K562 (cell line): ENCODE results near the gene SAP30BP. TPM values are rescaled to one million over a fixed set of nuclear protein-coding genes. Genes with fewer than 3 reads are reported as not detected.

Experiments used
- ATAC-seq: fragments of 200-7000 bp; cut with Tn5 transposase; 3 replicates; pipeline ENCODE4 v1.9.1; 2020; ENCODE audit warnings: moderate library complexity
- BruUV-seq: library from RNA; stranded (reverse); fragments of 400-500 nt; replicated peaks from 2 replicates; lab custom pipeline; 2021; lab: Mats Ljungman, UMichigan
- CTCF ChIA-PET: fragments of 300-600 bp; formaldehyde crosslinking; extraction: SDS; loops from one replicate; lab custom pipeline; 2021; ENCODE audit warnings: low intra/inter-chr PET ratio; lab: Yijun Ruan, JAX
- POLR2A ChIA-PET: fragments of 300-600, 350-650 bp; sonication (Branson Sonifier 250); formaldehyde crosslinking; extraction: SDS; loops from one replicate; lab custom pipeline; 2021; ENCODE audit warnings: antibody characterized with exemption, inconsistent platforms; lab: Yijun Ruan, JAX
- DNase-seq, 4 experiments: peaks; one replicate each; pipeline versions ENCODE4 v3.0.0 to v3.0.0-alpha.2; 2011 to 2018; ENCODE audit warnings: low spot score in 3 of 4, mixed read lengths in 3 of 4; ENCODE audit errors: extremely low read depth in 1 of 4
- FAIRE-seq: peaks from 2 replicates; lab custom pipeline; 2011; peaks lifted over from hg19 to GRCh38; lab: Jason Lieb, UNC
- H2AFZ ChIP-seq: 2 replicates; pipeline ENCODE4 v1.6.0; 2011; ENCODE audit warnings: low read depth, low read length, control low read depth, inconsistent platforms
- H3K27ac ChIP-seq: fragments of 200-600 bp; 3 replicates; pipeline ENCODE4 v1.8.0; 2011; ENCODE audit warnings: low read depth, mild to moderate bottlenecking, control low read depth, inconsistent platforms, low read length, moderate library complexity, mixed read lengths; ENCODE audit errors: extremely low read depth
- H3K27me3 ChIP-seq, 2 experiments: fragments of 300-600 bp in 1 of 2; 2 replicates in 1 of 2; 3 replicates in 1 of 2; pipeline versions ENCODE4 v1.6.0 to v1.8.0; 2011; ENCODE audit warnings: inconsistent platforms in 2 of 2, low read length in 2 of 2, mild to moderate bottlenecking in 1 of 2, mixed read lengths in 1 of 2, moderate library complexity in 1 of 2; ENCODE audit not compliant: control insufficient read depth in 2 of 2, insufficient read depth in 2 of 2
- H3K36me3 ChIP-seq: fragments of 300-600 bp; 3 replicates; pipeline ENCODE4 v1.8.0; 2011; ENCODE audit warnings: mild to moderate bottlenecking, low read length, inconsistent platforms; ENCODE audit not compliant: control insufficient read depth, insufficient read depth
- H3K4me1 ChIP-seq, 2 experiments: fragments of 200-600 bp in 1 of 2; replicated peaks in 1 of 2; 2 replicates in 1 of 2; 3 replicates in 1 of 2; pipeline versions ENCODE4 v1.5.1 to v1.8.0; 2011; ENCODE audit warnings: inconsistent platforms in 2 of 2, low read length in 2 of 2, mild to moderate bottlenecking in 1 of 2, mixed read lengths in 1 of 2, moderate library complexity in 1 of 2; ENCODE audit not compliant: control insufficient read depth in 2 of 2, insufficient read depth in 2 of 2
- H3K4me2 ChIP-seq: 2 replicates; pipeline ENCODE4 v1.6.1; 2011; ENCODE audit warnings: low read length, control low read depth, inconsistent platforms, mixed read lengths; ENCODE audit not compliant: insufficient read depth
- H3K4me3 ChIP-seq: fragments of 200-600 bp; sonication (generic), shearing (Covaris generic); 2 replicates; pipeline ENCODE4 v1.5.1; 2016; ENCODE audit warnings: control low read depth, inconsistent platforms
- H3K79me2 ChIP-seq: fragments of 200-600 bp; 3 replicates; pipeline ENCODE4 v1.8.0; 2011; ENCODE audit warnings: low read length, inconsistent platforms; ENCODE audit not compliant: control insufficient read depth, insufficient read depth
- H3K9ac ChIP-seq, 2 experiments: 2 replicates each; pipeline versions ENCODE4 v1.6.0 to v1.6.1; 2011; ENCODE audit warnings: low read depth in 2 of 2, low read length in 2 of 2, control low read depth in 1 of 2, inconsistent platforms in 1 of 2, mild to moderate bottlenecking in 1 of 2, mixed read lengths in 1 of 2; ENCODE audit not compliant: insufficient read depth in 1 of 2
- H3K9me1 ChIP-seq: one replicate; pipeline ENCODE4 v1.6.0; 2011; ENCODE audit warnings: inconsistent platforms, mild to moderate bottlenecking, low read length, moderate library complexity; ENCODE audit not compliant: control insufficient read depth, insufficient read depth
- H3K9me3 ChIP-seq: replicated peaks from 2 replicates; pipeline ENCODE4 v1.5.1; 2011; ENCODE audit warnings: low read depth, low read length, inconsistent platforms; ENCODE audit not compliant: control insufficient read depth, insufficient read depth
- H4K20me1 ChIP-seq: replicated peaks from 2 replicates; pipeline ENCODE4 v1.6.1; 2011; ENCODE audit warnings: low read length, inconsistent platforms, mixed read lengths; ENCODE audit not compliant: control insufficient read depth, insufficient read depth
- ASH1L ChIP-seq: fragments of 450-650 bp; IDR thresholded peaks from 2 replicates; pipeline ENCODE4 v1.6.1; 2018; ENCODE audit warnings: borderline replicate concordance, mild to moderate bottlenecking, low read depth; ENCODE audit not compliant: partially characterized antibody
- BRCA1 ChIP-seq, 2 experiments: fragments of 450-650 bp in 1 of 2; sonication (generic) in 1 of 2; formaldehyde crosslinking in 1 of 2; IDR thresholded peaks; 2 replicates each; pipeline versions ENCODE4 v1.5.0 to v1.6.1; 2017 to 2020; ENCODE audit warnings: mild to moderate bottlenecking in 1 of 2, missing genetic modification reagents in 1 of 2
- CBFA2T3 ChIP-seq: fragments of 450-650 bp; IDR thresholded peaks from 2 replicates; pipeline ENCODE4 v1.6.1; 2017
- FOSL1 ChIP-seq: fragments of 200-800 bp; sonication (Bioruptor generic); conservative IDR thresholded peaks from 2 replicates; pipeline ENCODE4 v1.6.1; 2016; ENCODE audit warnings: missing genetic modification characterization, missing compliant biosample characterization
- HNRNPK ChIP-seq: fragments of 200-400 bp; formaldehyde crosslinking; IDR thresholded peaks from one replicate; pipeline ENCODE4 v1.6.1; 2018; ENCODE audit warnings: mild to moderate bottlenecking, low read depth, low read length; ENCODE audit not compliant: poor library complexity, severe bottlenecking
- HSF4 ChIP-seq: fragments of 250-450 bp; sonication (Bioruptor Pico); IDR thresholded peaks from 2 replicates; pipeline ENCODE4 v2.1.2; 2022; ENCODE audit warnings: mild to moderate bottlenecking, moderate library complexity, borderline replicate concordance
- JUND ChIP-seq, 2 experiments: IDR thresholded peaks; 2 replicates in 1 of 2; 3 replicates in 1 of 2; pipeline ENCODE4 v1.6.1; 2011; ENCODE audit warnings: borderline replicate concordance in 2 of 2, low read depth in 2 of 2, low read length in 2 of 2, improper control_type of control experiment in 1 of 2, missing biosample characterization in 1 of 2, missing genetic modification characterization in 1 of 2, missing genetic modification reagents in 1 of 2
- PHF21A ChIP-seq: fragments of 450-650 bp; IDR thresholded peaks from 2 replicates; pipeline ENCODE4 v1.6.1; 2017; ENCODE audit warnings: low read depth, borderline replicate concordance
- PRMT5 ChIP-seq: sonication (generic); formaldehyde crosslinking; IDR thresholded peaks from 2 replicates; pipeline ENCODE4 v1.5.0; 2020; ENCODE audit warnings: missing genetic modification reagents
- RBFOX2 ChIP-seq: fragments of 200-400 bp; formaldehyde crosslinking; IDR thresholded peaks from 2 replicates; pipeline ENCODE4 v1.6.1; 2017; ENCODE audit warnings: low read depth, mild to moderate bottlenecking, low read length, moderate library complexity
- RHOXF2B ChIP-seq: fragments of 250-450 bp; sonication (Bioruptor Pico); conservative IDR thresholded peaks from 2 replicates; pipeline ENCODE4 v1.5.1; 2021
- TGIF2 ChIP-seq: sonication (generic); formaldehyde crosslinking; IDR thresholded peaks from 2 replicates; pipeline ENCODE4 v1.8.1; 2022; ENCODE audit warnings: mild to moderate bottlenecking, missing genetic modification reagents, moderate library complexity
- ZNF175 ChIP-seq: fragments of 200-800 bp; sonication (Bioruptor generic); IDR thresholded peaks from 2 replicates; pipeline ENCODE4 v1.6.1; 2016; ENCODE audit warnings: low read depth, mild to moderate bottlenecking, missing genetic modification characterization, missing compliant biosample characterization
- ZSCAN32 ChIP-seq: fragments of 450-650 bp; formaldehyde crosslinking; IDR thresholded peaks from 2 replicates; pipeline ENCODE4 v1.4.0; 2020; ENCODE audit warnings: mild to moderate bottlenecking, moderate library complexity
- WGBS: fragments of 100-300 bp; shearing (Covaris generic); methylation state at CpG from one replicate; pipeline ENCODE4 v1.1.6; 2016; ENCODE audit warnings: low coverage, mixed read lengths; ENCODE audit not compliant: insufficient coverage; ENCODE audit errors: missing lambda C conversion rate; 5-methylcytosine and 5-hydroxymethylcytosine counted together
- in situ Hi-C: fragments of 300-500 bp; cut with MboI; formaldehyde crosslinking; loops from 4 replicates; pipeline ENCODE4 v1.15.0; 2018; ENCODE audit warnings: inconsistent platforms, mixed read lengths
- intact Hi-C: fragments of 100-400 bp; cut with micrococcal nuclease; formaldehyde crosslinking; loops from 2 replicates; pipeline ENCODE4 v1.14.2; 2022
- polyA plus RNA-seq, 8 experiments: library from polyadenylated mRNA; depleted of rRNA in 4 of 8; stranded (reverse) in 5 of 8; unstranded in 3 of 8; fragments of >200 nt; fragmentation: Nextera tagmentation in 2 of 8; fragmentation: Illumina TruSeq in 1 of 8; extraction: Ambion mirVana in 2 of 8; extraction: Trizol in 1 of 8; gene quantifications; 2 replicates each; pipeline versions ENCODE4 v1.2.1 to v1.2.3, GENCODE V29; 2011 to 2014; ENCODE audit warnings: inconsistent platforms in 1 of 8, missing spikeins in 1 of 8
- total RNA-seq, 7 experiments: library from RNA; depleted of rRNA in 6 of 7; stranded (reverse); fragments of >200 nt in 6 of 7; fragmentation: Illumina TruSeq in 2 of 7; extraction: Trizol in 2 of 7; gene quantifications; 2 replicates each; pipeline versions ENCODE4 v1.2.1 to v1.2.3, GENCODE V29; 2011 to 2021; ENCODE audit warnings: low replicate concordance in 1 of 7
- TF ChIP-seq, protein P1 (sequence below): fragments of 250-450 bp; sonication (Bioruptor Pico); IDR thresholded peaks from 2 replicates; pipeline ENCODE4 v1.9.0; 2021; ENCODE audit warnings: mild to moderate bottlenecking
- TF ChIP-seq, protein P2 (sequence below), 2 experiments: fragments of 450-650 bp in 1 of 2; sonication (generic) in 1 of 2; formaldehyde crosslinking in 1 of 2; IDR thresholded peaks in 1 of 2; conservative IDR thresholded peaks in 1 of 2; 2 replicates each; pipeline versions ENCODE4 v1.6.1 to v1.8.1; 2016 to 2023; ENCODE audit warnings: mild to moderate bottlenecking in 2 of 2, moderate library complexity in 2 of 2, inconsistent platforms in 1 of 2, missing genetic modification reagents in 1 of 2

Gene SAP30BP
- total and polyA plus RNA-seq, 9 of the 15 experiments (the other 6 are each of a cell fraction or from before 2014, with no cell fraction given): 45.3 to 154 (median 71.7) TPM

DNA sequence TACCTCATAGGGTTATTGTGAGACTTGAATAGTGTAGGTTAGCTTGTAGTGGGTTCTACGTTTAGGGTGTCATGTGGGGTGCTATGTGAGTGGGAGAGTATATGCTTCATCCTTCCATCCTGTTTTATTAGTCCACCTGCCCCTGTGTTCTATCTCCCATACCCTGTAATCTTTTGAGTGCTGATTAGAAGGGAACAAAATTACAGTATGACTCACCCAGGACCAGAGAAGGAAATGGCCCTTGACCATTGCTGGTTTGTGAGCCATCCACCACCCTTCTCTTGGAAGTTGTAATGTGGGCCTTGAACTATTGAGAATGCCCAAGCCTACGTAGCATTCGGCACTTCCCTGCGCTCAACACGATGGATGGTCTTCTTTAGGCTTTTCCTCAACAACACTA is 17.1 kb downstream of the SAP30BP start:
- ATAC-seq (peak; percentile 36; the same call in 2 of the 3 replicates), DNase-seq (peak in 2 of 4 experiments; percentile 25 to 35), FAIRE-seq (peak; percentile 37)
- H3K36me3 ChIP-seq: peaks cover 49% of the 10 kb centered on the region
- H3K9me1 ChIP-seq: peaks cover 5% of the 10 kb centered on the region
- TF ChIP-seq ZSCAN32 (CRISPR knock-in tag) (no peak), ZNF175 (CRISPR knock-in tag) (0 out of 2 replicates have a peak, but pooled peaks have one; percentile 44), PRMT5 (CRISPR knock-in tag) (no peak), PHF21A (no peak), HNRNPK (no peak), BRCA1 (IDR thresholded peaks at IDR 0.05) (no peak), BRCA1 (CRISPR knock-in tag; IDR thresholded peaks at IDR 0.05) (no peak), JUND (IDR thresholded peaks at IDR 0.05; ENCODE audit: borderline replicate concordance, low read depth, low read length) (peak; percentile 74; the same call in 1 of the 2 replicates), JUND (tag; IDR thresholded peaks at IDR 0.05; ENCODE audit: borderline replicate concordance, low read depth, low read length) (no peak; the same call in 2 of the 3 replicates), HSF4 (CRISPR knock-in tag) (no peak), CBFA2T3 (peak; percentile 28; the same call in 1 of the 2 replicates), RHOXF2B (CRISPR knock-in tag) (no peak), FOSL1 (peak; percentile 79), RBFOX2 (no peak), TGIF2 (CRISPR knock-in tag) (no peak), ASH1L (no peak)
- TF ChIP-seq, protein P1, sequence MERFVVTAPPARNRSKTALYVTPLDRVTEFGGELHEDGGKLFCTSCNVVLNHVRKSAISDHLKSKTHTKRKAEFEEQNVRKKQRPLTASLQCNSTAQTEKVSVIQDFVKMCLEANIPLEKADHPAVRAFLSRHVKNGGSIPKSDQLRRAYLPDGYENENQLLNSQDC (CRISPR knock-in tag): no peak
- TF ChIP-seq, protein P2, sequence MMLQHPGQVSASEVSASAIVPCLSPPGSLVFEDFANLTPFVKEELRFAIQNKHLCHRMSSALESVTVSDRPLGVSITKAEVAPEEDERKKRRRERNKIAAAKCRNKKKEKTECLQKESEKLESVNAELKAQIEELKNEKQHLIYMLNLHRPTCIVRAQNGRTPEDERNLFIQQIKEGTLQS (IDR thresholded peaks at IDR 0.05): peak; percentile 71
- TF ChIP-seq, protein P2 (CRISPR knock-in tag; conservative IDR thresholded peaks at IDR 0.05): no peak
- intact Hi-C loops (no loop called here), in situ Hi-C loops (no loop called here)
- CTCF ChIA-PET: no interaction called here
- peak overlapping the region; percentile 69; the same call in 2 of the 3 replicates for H3K27ac ChIP-seq
- H3K9me3 ChIP-seq: no peaks in the 10 kb centered on the region
- no TSS peak for BruUV-seq
- H3K4me1 ChIP-seq: peaks cover 0 to 15% of the 10 kb centered on the region in 2 experiments; a peak in 2 of 5 replicates
- H3K79me2 ChIP-seq: peaks cover 54% of the 10 kb centered on the region
- no peak overlapping the region for H3K9ac ChIP-seq
- H4K20me1 ChIP-seq: peaks cover 8% of the 10 kb centered on the region; the same call in 1 of the 2 replicates
- H3K4me2 ChIP-seq: no peak overlapping the region
- WGBS: 77% methylated on average over 5 of the region's 5 CpGs
- H3K4me3 ChIP-seq: no peak overlapping the region
- H3K27me3 ChIP-seq: no peaks in the 10 kb centered on the region
- POLR2A ChIA-PET: interaction anchor here (0.5 to 2.0 kb wide), 12 partner anchors 8 to 89 kb away, joined by 3 to 13 read pairs (median 3); no protein-coding TSS in a partner anchor
- H2AFZ ChIP-seq: no peak overlapping the region
